ENCODE measurements around the gene GLB1L2.

Gene GLB1L2

GRCh38 chr11:134369656-134370525 lies 38.1 kb downstream of the GLB1L2 start:
- no peak for DNase-seq (ENCODE audit: low spot score)

- DNase-seq (ENCODE audit: low spot score), result no peak
These were observed 39.0 kb downstream of the GLB1L2 start for GRCh38 chr11:134370526-134371435.

- DNase-seq (ENCODE audit: low spot score), result no peak
These were observed 39.8 kb downstream of the GLB1L2 start for GRCh38 chr11:134371436-134372185.

- DNase-seq (ENCODE audit: low spot score), result no peak
These were observed 40.7 kb downstream of the GLB1L2 start for GRCh38 chr11:134372536-134372935.

- no peak for DNase-seq (ENCODE audit: low spot score)
These were observed 41.2 kb downstream of the GLB1L2 start for GRCh38 chr11:134372961-134373360.

GRCh38 chr11:134373591-134374052 lies 41.8 kb downstream of the GLB1L2 start:
- DNase-seq (ENCODE audit: low spot score), result no peak

- no peak for DNase-seq (ENCODE audit: low spot score)
These were observed 42.4 kb downstream of the GLB1L2 start for GRCh38 chr11:134374171-134374570.

- DNase-seq (ENCODE audit: low spot score), result no peak
These were observed 43.2 kb downstream of the GLB1L2 start for GRCh38 chr11:134374891-134375550.

- no peak for DNase-seq (ENCODE audit: low spot score)
These were observed 44.5 kb downstream of the GLB1L2 start for GRCh38 chr11:134376150-134376921.

GRCh38 chr11:134377876-134378275 lies 46.1 kb downstream of the GLB1L2 start:
- DNase-seq (ENCODE audit: low spot score), result no peak

- no peak for DNase-seq (ENCODE audit: low spot score)
These were observed 47.5 kb downstream of the GLB1L2 start for GRCh38 chr11:134379241-134379640.

GRCh38 chr11:134380229-134380628 lies 48.4 kb downstream of the GLB1L2 start:
- DNase-seq (ENCODE audit: low spot score), result no peak

- no peak for DNase-seq (ENCODE audit: low spot score)
These were observed 49.0 kb downstream of the GLB1L2 start for GRCh38 chr11:134380785-134381184.

- DNase-seq (ENCODE audit: low spot score), result no peak
These were observed 50.5 kb downstream of the GLB1L2 start for GRCh38 chr11:134382257-134382656.

- DNase-seq (ENCODE audit: low spot score), result no peak
These were observed 51.0 kb downstream of the GLB1L2 start for GRCh38 chr11:134382830-134383229.

- no peak for DNase-seq (ENCODE audit: low spot score)
These were observed 51.9 kb downstream of the GLB1L2 start for GRCh38 chr11:134383576-134384221.

- DNase-seq (ENCODE audit: low spot score), result no peak
These were observed 52.6 kb downstream of the GLB1L2 start for GRCh38 chr11:134384406-134384805.

GRCh38 chr11:134385171-134385570 lies 53.4 kb downstream of the GLB1L2 start:
- no peak for DNase-seq (ENCODE audit: low spot score)

- DNase-seq (ENCODE audit: low spot score), result no peak
These were observed 54.2 kb downstream of the GLB1L2 start for GRCh38 chr11:134385774-134386565.

Data from hematopoietic multipotent progenitor cell treated with erythropoietin and hydrocortisone succinate and interleukin-3 and kit ligand, for 17 days (in vitro differentiated cells).